SHP77 (cell line): Measurements from ENCODE around the gene C1orf198.

Experiments
- DNase-seq, 2 experiments: peaks; one replicate each; lab custom pipeline; 2025; lab: John Stamatoyannopoulos, UW

The C1orf198 gene

GRCh38 chr1:230832476-230832875 is 35.8 kb downstream of the C1orf198 start:
- DNase-seq: no peak

GRCh38 chr1:230831771-230832170 is 36.5 kb downstream of the C1orf198 start:
- DNase-seq: no peak

GRCh38 chr1:230828421-230828820 is 39.9 kb downstream of the C1orf198 start:
- DNase-seq: no peak

GRCh38 chr1:230827801-230828200 is 40.5 kb downstream of the C1orf198 start:
- DNase-seq: no peak

GRCh38 chr1:230827081-230827681 is 41.1 kb downstream of the C1orf198 start:
- DNase-seq: no peak

GRCh38 chr1:230826166-230826875 is 42.0 kb downstream of the C1orf198 start:
- DNase-seq: peak in 1 of 2 experiments; percentile 25

GRCh38 chr1:230825761-230826160 is 42.6 kb downstream of the C1orf198 start:
- DNase-seq: peak in 1 of 2 experiments; percentile 29

GRCh38 chr1:230824919-230825721 is 43.2 kb downstream of the C1orf198 start:
- DNase-seq: peak in 1 of 2 experiments; percentile 34

GRCh38 chr1:230824551-230824918 is 43.8 kb downstream of the C1orf198 start:
- DNase-seq: no peak

- no peak for DNase-seq
Observed at GRCh38 chr1:230823931-230824381, 44.4 kb downstream of the C1orf198 start.

GRCh38 chr1:230823426-230823825 is 44.9 kb downstream of the C1orf198 start:
- no peak for DNase-seq

- peak in 1 of 2 experiments; percentile 30 for DNase-seq
Observed at GRCh38 chr1:230822092-230822581, 46.2 kb downstream of the C1orf198 start.

GRCh38 chr1:230821346-230821745 is 47.0 kb downstream of the C1orf198 start:
- DNase-seq: no peak

- no peak for DNase-seq
Observed at GRCh38 chr1:230820568-230820967, 47.8 kb downstream of the C1orf198 start.

- DNase-seq: no peak
Observed at GRCh38 chr1:230819976-230820375, 48.3 kb downstream of the C1orf198 start.

GRCh38 chr1:230818901-230819300 is 49.4 kb downstream of the C1orf198 start:
- DNase-seq: no peak

- DNase-seq: no peak
Observed at GRCh38 chr1:230818367-230818766, 50.0 kb downstream of the C1orf198 start.

GRCh38 chr1:230816018-230816417 is 52.3 kb downstream of the C1orf198 start:
- no peak for DNase-seq

GRCh38 chr1:230814949-230815692 is 53.2 kb downstream of the C1orf198 start:
- no peak for DNase-seq

- no peak for DNase-seq
Observed at GRCh38 chr1:230812568-230812967, 55.8 kb downstream of the C1orf198 start.

- no peak for DNase-seq
Observed at GRCh38 chr1:230809256-230809990, 58.9 kb downstream of the C1orf198 start.
